NCI-H2107 treated with DMSO at 0.1 percent for 48 hours (cell line): Measurements from ENCODE around the gene HSDL1.

ENCODE experiments used
- DNase-seq: peaks from one replicate; lab custom pipeline; 2025; ENCODE audit not compliant: unreplicated experiment; lab: John Stamatoyannopoulos, UW

The HSDL1 gene

GRCh38 chr16:84110527-84110926 is 34.5 kb downstream of the HSDL1 start:
- no peak for DNase-seq

- no peak for DNase-seq
Measured at GRCh38 chr16:84109598-84110335, 35.2 kb downstream of the HSDL1 start.

- DNase-seq: no peak
Measured at GRCh38 chr16:84107921-84108320, 37.1 kb downstream of the HSDL1 start.

- no peak for DNase-seq
Measured at GRCh38 chr16:84105948-84106740, 38.8 kb downstream of the HSDL1 start.

- no peak for DNase-seq
Measured at GRCh38 chr16:84105301-84105815, 39.6 kb downstream of the HSDL1 start.

- no peak for DNase-seq
Measured at GRCh38 chr16:84104231-84104630, 40.7 kb downstream of the HSDL1 start.

- DNase-seq: no peak
Measured at GRCh38 chr16:84103678-84104077, 41.3 kb downstream of the HSDL1 start.

- DNase-seq: peak; percentile 7
Measured at GRCh38 chr16:84098939-84099338, 46.0 kb downstream of the HSDL1 start.

- peak; percentile 9 for DNase-seq
Measured at GRCh38 chr16:84096447-84097005, 48.5 kb downstream of the HSDL1 start.

- DNase-seq: no peak
Measured at GRCh38 chr16:84095466-84095865, 49.5 kb downstream of the HSDL1 start.

- no peak for DNase-seq
Measured at GRCh38 chr16:84093879-84094270, 51.1 kb downstream of the HSDL1 start.

- DNase-seq: no peak
Measured at GRCh38 chr16:84093120-84093878, 51.7 kb downstream of the HSDL1 start.

GRCh38 chr16:84091460-84091859 is 53.5 kb downstream of the HSDL1 start:
- DNase-seq: no peak

GRCh38 chr16:84090211-84090610 is 54.8 kb downstream of the HSDL1 start:
- DNase-seq: no peak

- peak; percentile 29 for DNase-seq
Measured at GRCh38 chr16:84088695-84089395, 56.1 kb downstream of the HSDL1 start.

- no peak for DNase-seq
Measured at GRCh38 chr16:84087466-84088151, 57.4 kb downstream of the HSDL1 start.

GRCh38 chr16:84087001-84087400 is 58.0 kb downstream of the HSDL1 start:
- DNase-seq: no peak

- DNase-seq: no peak
Measured at GRCh38 chr16:84086341-84086740, 58.6 kb downstream of the HSDL1 start.

GRCh38 chr16:84085773-84086172 is 59.2 kb downstream of the HSDL1 start:
- DNase-seq: no peak

GRCh38 chr16:84085271-84085667 is 59.7 kb downstream of the HSDL1 start:
- DNase-seq: no peak
